GM18858 (cell line): ENCODE data around the gene SMIM8.

ENCODE experiments used
- ATAC-seq: cut with Tn5 transposase; IDR thresholded peaks from one replicate; pipeline ENCODE4 v1.9.1; 2021; ENCODE audit not compliant: unreplicated experiment

The SMIM8 gene

DNA sequence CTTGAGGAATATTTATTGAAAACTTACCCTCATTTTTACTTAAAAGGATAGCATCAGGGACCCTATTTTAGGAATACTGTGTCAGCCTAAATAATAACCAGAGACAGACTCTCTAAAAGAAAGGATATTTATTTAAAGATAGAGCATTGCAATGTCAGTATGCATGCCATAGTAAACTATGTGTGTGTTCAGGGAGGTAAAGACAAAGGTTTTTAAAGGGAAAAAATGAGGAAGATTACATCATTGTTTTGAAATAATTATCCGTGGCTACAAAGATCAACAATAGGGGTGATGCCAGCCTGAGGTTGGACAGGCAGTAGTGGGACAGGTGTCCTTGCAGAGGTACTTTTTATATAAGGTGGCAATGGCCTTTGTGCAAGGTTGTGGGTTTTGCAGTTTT is 61.6 kb downstream of the SMIM8 start:
- no peak for ATAC-seq

DNA sequence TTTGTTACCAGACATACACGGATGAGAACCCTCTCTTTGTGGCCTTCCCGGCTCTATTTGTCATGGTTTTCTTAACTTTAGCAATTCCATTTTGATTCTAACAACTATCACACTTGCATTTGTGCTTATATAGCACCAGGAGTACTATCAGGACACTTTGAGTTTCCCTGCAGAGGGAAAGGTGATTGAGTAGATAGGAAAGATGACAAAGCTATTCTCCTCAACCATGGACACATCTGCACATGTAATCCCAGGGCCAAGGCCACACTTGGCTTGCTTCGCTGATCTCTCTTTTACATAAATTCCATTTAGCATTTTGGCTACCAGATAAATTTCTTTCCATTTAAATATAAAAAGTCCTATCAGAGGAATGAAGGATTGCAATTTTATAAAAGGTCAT is 62.1 kb downstream of the SMIM8 start:
- no peak for ATAC-seq

GRCh38 chr6:87391334-87391733 is 68.9 kb downstream of the SMIM8 start:
- ATAC-seq, result no peak
